HepG2 (cell line): ENCODE data around the gene FUOM. TPM values are rescaled to one million over a fixed set of nuclear protein-coding genes. Genes with fewer than 3 reads are reported as not detected.

Experiments used
- BATF2 ChIP-seq: sonication (generic); formaldehyde crosslinking; IDR thresholded peaks from 2 replicates; pipeline ENCODE4 v1.8.0; 2022; ENCODE audit warnings: mild to moderate bottlenecking, missing genetic modification reagents, moderate library complexity
- KDM5B ChIP-seq: sonication (generic); formaldehyde crosslinking; IDR thresholded peaks from 2 replicates; pipeline ENCODE4 v1.4.0; 2020; ENCODE audit warnings: missing genetic modification reagents, mild to moderate bottlenecking, borderline replicate concordance
- MTF2 ChIP-seq: sonication (generic); formaldehyde crosslinking; IDR thresholded peaks from 2 replicates; pipeline ENCODE4 v1.5.0; 2020; ENCODE audit warnings: missing genetic modification reagents, borderline replicate concordance
- PAX8 ChIP-seq: sonication (generic); formaldehyde crosslinking; IDR thresholded peaks from 2 replicates; pipeline ENCODE4 v1.8.0; 2022; ENCODE audit warnings: mild to moderate bottlenecking, missing genetic modification reagents, borderline replicate concordance
- RFX1 ChIP-seq: fragments of 450-650 bp; IDR thresholded peaks from 2 replicates; pipeline ENCODE4 v1.6.1; 2017
- RFX3 ChIP-seq: IDR thresholded peaks from 2 replicates; pipeline ENCODE4 v1.6.1; 2016; ENCODE audit warnings: missing biosample characterization, missing genetic modification reagents
- SRSF9 ChIP-seq: fragments of 200-400 bp; formaldehyde crosslinking; IDR thresholded peaks from 2 replicates; pipeline ENCODE4 v1.6.1; 2018; ENCODE audit warnings: borderline replicate concordance, mild to moderate bottlenecking, low read depth, low read length; ENCODE audit not compliant: insufficient read depth, poor library complexity, severe bottlenecking
- ZKSCAN5 ChIP-seq: sonication (generic); formaldehyde crosslinking; IDR thresholded peaks from 2 replicates; pipeline ENCODE4 v1.5.1; 2020; ENCODE audit warnings: mild to moderate bottlenecking, missing genetic modification reagents
- ZNF205 ChIP-seq: IDR thresholded peaks from 2 replicates; pipeline ENCODE4 v1.6.1; 2018; ENCODE audit warnings: missing biosample characterization, missing genetic modification reagents
- ZNF292 ChIP-seq: sonication (generic); formaldehyde crosslinking; IDR thresholded peaks from 2 replicates; pipeline ENCODE4 v1.8.1; 2022; ENCODE audit warnings: mild to moderate bottlenecking, low read depth, missing genetic modification reagents, borderline replicate concordance
- ZNF503 ChIP-seq: sonication (generic); formaldehyde crosslinking; IDR thresholded peaks from 2 replicates; pipeline ENCODE4 v1.4.0; 2020; ENCODE audit warnings: missing genetic modification reagents
- polyA plus RNA-seq, 8 experiments: library from polyadenylated mRNA; depleted of rRNA in 3 of 8; stranded (reverse) in 7 of 8; unstranded in 1 of 8; fragments of >200 nt; fragmentation: Illumina TruSeq in 4 of 8; extraction: Trizol in 4 of 8; gene quantifications; 2 replicates each; pipeline versions ENCODE4 v1.2.1 to v1.2.3, GENCODE V29; 2011 to 2016; ENCODE audit warnings: low read depth in 4 of 8, missing spikeins in 1 of 8, mixed read lengths in 1 of 8; ENCODE audit not compliant: insufficient read depth in 1 of 8
- total RNA-seq, 5 experiments: library from RNA; depleted of rRNA; stranded (reverse); fragments of >200 nt; fragmentation: Illumina TruSeq; extraction: Trizol; gene quantifications; 2 replicates each; pipeline ENCODE4 v1.2.3, GENCODE V29; 2016; ENCODE audit warnings: low read depth in 1 of 5

The FUOM gene
- total and polyA plus RNA-seq, 2 of the 13 experiments (the other 11 are each of a cell fraction or from before 2014, with no cell fraction given) = 27.5 to 60.4 TPM

- TF ChIP-seq SRSF9 = no peak
- TF ChIP-seq ZNF292 = no peak
- no peak for TF ChIP-seq PAX8 (CRISPR knock-in tag)
- no peak for TF ChIP-seq ZNF503 (CRISPR knock-in tag)
- TF ChIP-seq RFX1 = peak; percentile 30
- TF ChIP-seq ZKSCAN5 = no peak
- TF ChIP-seq ZNF205 = no peak
- 0 out of 2 replicates have a peak, but pooled peaks have one; percentile 16 for TF ChIP-seq KDM5B
- TF ChIP-seq MTF2 (CRISPR knock-in tag) = 0 out of 2 replicates have a peak, but pooled peaks have one; percentile 37
- peak; percentile 64 for TF ChIP-seq RFX3 (CRISPR knock-in tag)
- TF ChIP-seq BATF2 = no peak
Measured at GRCh38 chr10:133336577-133337369, 21.0 kb downstream of the FUOM start, which contains the start of gene CALY (continued).
